ENCODE measurements around the gene CCDC107. TPM values are rescaled to one million over a fixed set of nuclear protein-coding genes. Genes with fewer than 3 reads are reported as not detected.
A peak's percentile ranks its signal among the peaks of the same experiment; 100 is the strongest.

The CCDC107 gene
- polyA plus RNA-seq, 1 donor from 2014 or later: 77.4 TPM

DNA sequence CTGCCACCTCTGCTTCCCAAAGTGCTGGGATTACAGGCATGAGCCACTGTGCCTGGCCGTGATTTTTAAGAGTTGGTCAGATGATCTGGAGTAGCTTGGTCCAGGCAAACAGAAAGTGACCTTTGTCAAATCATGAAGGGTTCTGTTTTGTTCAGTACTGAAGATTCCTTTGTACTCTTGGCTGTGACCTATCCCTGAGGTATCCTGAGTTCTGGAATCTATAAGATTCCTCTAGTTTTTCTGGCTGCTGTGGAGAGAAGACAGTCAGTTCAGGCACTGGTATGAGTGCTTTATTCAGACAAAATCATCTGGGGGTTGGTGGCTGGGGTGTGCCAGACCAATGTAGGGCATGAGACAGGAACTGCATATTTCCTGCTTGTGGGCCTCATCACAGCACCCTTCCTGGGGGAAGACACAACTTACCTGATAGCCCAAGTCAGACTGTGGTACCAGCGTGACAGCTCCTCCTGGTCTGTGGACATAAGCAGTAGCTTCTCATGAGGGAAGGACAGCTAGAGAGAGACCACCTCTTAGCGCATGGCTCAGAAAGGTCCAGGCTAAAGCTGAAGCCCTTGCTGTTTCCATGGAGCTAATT, 3.8 kb downstream of the CCDC107 start:
- H3K36me3 Mint-ChIP-seq: peaks cover 2% of the 10 kb centered on the region
- peak overlapping the region; percentile 87 to 97 (median 94) for H3K27ac Mint-ChIP-seq
- H3K4me1 Mint-ChIP-seq: peaks cover 45 to 64% (median 60%) of the 10 kb centered on the region in 3 donors
- H3K27me3 Mint-ChIP-seq: peaks cover 2% of the 10 kb centered on the region
- H3K4me3 Mint-ChIP-seq: peak overlapping the region; percentile 21 to 89 (median 86)
- H3K9me3 Mint-ChIP-seq: peaks cover 0 to 5% (median 0%) of the 10 kb centered on the region in 3 donors

DNA sequence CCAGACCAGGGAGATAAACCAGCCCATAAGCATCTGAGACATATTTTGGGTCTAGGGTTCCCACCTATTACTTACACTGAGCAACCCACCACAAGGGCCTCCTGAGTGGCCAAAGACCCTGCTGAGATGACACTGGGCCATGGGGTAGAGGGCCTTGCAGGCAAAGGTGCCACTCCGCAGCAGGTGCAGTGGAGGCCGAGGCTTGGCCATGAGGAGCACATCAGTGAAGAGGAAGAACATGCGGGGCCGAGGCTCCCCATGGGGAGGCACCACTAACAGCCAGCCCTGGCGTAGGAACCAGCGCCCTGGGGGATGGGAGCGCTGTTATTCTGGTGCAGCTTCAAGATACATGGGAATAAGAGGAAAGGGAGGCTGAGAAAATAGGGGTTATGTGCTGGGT, 4.3 kb downstream of the CCDC107 start:
- Mint-ChIP-seq H3K27me3 (peaks cover 2% of the 10 kb centered on the region), H3K27ac (peak overlapping the region; percentile 87 to 97 (median 94)), H3K36me3 (peaks cover 2% of the 10 kb centered on the region), H3K4me3 (peak overlapping the region in 3 of 4 donors; percentile 25 to 85 (median 57)), H3K9me3 (peaks cover 0 to 2% (median 0%) of the 10 kb centered on the region in 3 donors), H3K4me1 (peaks cover 39 to 61% (median 56%) of the 10 kb centered on the region in 3 donors)

DNA sequence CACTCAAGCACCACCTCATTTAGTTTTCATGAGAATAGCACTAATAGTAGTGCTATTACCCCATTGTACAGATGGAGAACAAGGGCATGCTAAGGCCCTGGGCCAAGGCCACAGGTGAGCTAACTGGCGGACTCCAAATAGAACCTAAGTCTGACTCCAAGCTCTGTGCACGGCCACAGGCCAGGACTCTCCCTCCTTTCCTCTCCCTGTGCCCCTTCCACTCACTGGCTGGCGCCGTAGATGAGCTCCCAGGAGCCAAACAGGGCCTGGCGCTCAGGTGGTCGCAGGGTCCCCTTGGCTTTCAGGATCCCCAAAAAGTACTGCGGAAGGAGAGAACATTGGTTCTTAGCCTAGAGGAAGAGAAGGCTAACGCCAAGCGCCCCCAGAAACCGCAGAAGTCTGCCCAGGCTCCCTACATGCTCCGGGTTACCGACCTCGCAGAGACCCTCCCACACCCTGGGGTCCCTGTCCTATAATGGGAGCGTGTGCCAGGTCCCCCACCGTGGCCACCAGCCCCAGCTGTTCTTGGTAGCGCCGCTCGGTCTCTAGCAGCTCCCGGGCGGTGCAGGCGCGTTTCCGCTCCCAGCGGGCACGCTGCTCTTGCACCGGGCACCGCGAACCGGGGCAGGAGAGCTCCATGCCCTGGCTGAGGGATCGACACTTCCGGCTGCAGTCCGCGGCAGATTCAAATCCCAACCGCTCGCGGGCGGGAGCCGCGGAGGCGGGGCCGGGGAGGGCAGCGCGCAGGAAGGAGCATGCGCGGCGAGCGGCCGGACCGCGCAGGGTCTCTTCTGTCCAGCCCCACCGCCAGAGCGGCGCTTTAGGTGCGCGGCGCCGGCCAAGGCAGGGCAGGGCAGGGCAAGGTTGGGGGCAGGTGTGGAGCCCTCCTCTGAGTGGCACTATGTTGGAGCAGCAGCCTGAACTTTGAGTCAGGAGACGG, 6.7 kb downstream of the CCDC107 start, which contains the start of gene ARHGEF39:
Gene ARHGEF39, minus strand, starts transcription at position 665 of the 940 bp plus-strand sequence. Its CDS starts 26 bp downstream, at position 639.
- Mint-ChIP-seq H3K9me3 (no peaks in the 10 kb centered on the region), H3K4me3 (peak within 1 kb of the TSS; percentile 77 to 94 (median 88)), H3K4me1 (peaks cover 23 to 48% (median 40%) of the 10 kb centered on the region in 3 donors), H3K27me3 (no peaks in the 10 kb centered on the region), H3K27ac (peak within 1 kb of the TSS; percentile 17 to 73 (median 36)), H3K36me3 (peaks cover 2% of the 10 kb centered on the region)

DNA sequence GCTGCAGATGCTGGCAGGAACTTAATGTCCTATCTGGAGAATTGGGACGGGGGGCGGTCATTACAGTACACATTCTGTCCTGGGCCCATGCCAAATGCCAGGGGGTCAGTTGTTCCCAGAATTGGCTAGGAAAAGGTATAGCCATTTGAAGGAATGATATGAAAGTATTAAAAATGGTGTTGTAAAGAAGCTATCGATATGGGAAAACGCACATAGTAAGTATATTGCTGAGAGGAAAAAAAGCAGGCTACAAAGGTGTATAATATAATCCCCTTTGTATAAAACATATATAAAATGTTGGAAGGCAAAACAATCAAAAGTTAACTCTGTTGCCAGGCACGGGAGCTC, 7.4 kb downstream of the CCDC107 start:
- H3K27ac Mint-ChIP-seq: peak overlapping the region in 2 of 3 donors; percentile 8 to 36
- H3K4me1 Mint-ChIP-seq: peaks cover 23 to 42% (median 34%) of the 10 kb centered on the region in 3 donors
- H3K4me3 Mint-ChIP-seq: peak overlapping the region; percentile 77 to 94 (median 88)
- H3K9me3 Mint-ChIP-seq: no peaks in the 10 kb centered on the region
- H3K36me3 Mint-ChIP-seq: no peaks in the 10 kb centered on the region
- no peaks in the 10 kb centered on the region for H3K27me3 Mint-ChIP-seq

DNA sequence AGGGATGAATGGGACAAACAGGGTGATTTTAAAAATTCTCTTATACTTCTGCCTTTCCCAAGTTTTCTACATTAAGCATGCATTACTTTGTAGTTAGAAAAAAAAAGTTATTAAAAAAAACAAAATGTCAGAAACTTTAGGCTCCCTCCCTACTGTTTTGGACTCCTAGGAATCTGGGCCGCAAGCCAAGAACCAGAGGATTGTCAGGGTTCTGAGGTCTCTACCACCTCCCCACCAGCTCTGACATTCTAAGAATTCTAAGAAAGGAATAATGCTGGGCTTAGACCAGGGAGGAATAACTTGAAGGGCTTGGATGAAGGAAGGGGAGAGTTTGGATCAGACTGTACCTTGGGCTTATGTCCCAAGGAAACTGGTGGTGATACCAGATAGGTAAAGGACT, 8.0 kb downstream of the CCDC107 start:
- no peaks in the 10 kb centered on the region for H3K9me3 Mint-ChIP-seq
- peaks cover 23 to 36% (median 33%) of the 10 kb centered on the region in 3 donors for H3K4me1 Mint-ChIP-seq
- no peaks in the 10 kb centered on the region for H3K36me3 Mint-ChIP-seq
- H3K27me3 Mint-ChIP-seq: no peaks in the 10 kb centered on the region
- H3K27ac Mint-ChIP-seq: no peak overlapping the region
- peak overlapping the region in 3 of 4 donors; percentile 13 to 94 (median 41) for H3K4me3 Mint-ChIP-seq

DNA sequence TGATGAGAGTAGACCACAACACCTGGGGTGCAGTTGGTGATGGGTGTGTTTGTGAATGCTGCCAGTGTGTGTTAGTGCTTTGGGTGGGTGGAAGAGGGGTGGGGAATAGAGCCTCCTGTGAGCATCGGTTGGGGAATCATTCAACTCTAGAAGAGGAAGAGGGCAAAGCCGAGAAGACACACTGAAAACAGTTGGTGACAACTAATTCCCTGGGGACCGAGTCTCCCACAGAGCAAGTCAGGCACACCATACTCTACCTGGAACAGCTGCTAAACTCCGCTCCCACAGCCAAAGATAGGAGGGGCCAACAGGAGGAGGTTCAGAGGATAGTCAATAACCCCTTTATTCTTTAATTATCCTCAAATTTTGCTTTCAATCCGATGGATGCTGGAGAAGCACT, 8.5 kb downstream of the CCDC107 start:
- no peak overlapping the region for H3K27ac Mint-ChIP-seq
- H3K9me3 Mint-ChIP-seq: no peaks in the 10 kb centered on the region
- H3K4me3 Mint-ChIP-seq: peak overlapping the region in 3 of 4 donors; percentile 13 to 56 (median 41)
- H3K27me3 Mint-ChIP-seq: no peaks in the 10 kb centered on the region
- peaks cover 23 to 33% (median 33%) of the 10 kb centered on the region in 3 donors for H3K4me1 Mint-ChIP-seq
- no peaks in the 10 kb centered on the region for H3K36me3 Mint-ChIP-seq

DNA sequence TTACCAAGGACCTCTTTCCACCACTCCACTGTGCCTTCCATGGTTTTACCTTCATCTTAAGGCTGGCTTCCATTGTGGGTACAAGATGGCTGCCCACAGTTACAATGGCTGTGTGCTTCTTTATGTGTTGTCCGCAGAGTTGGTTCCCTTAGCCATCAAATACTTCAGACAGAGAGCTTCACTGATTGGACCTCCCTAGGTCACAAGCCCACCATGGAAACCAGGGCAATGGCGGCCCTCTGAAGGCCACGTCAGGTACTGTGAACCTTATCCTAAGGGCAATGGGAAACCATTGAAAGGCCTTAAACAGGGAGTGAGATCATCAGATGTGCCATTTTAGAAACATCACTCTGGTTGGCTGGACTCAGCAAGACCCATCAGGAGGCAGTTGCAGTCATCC, 9.8 kb downstream of the CCDC107 start:
- Mint-ChIP-seq H3K27me3 (no peaks in the 10 kb centered on the region), H3K4me1 (peaks cover 17 to 19% (median 19%) of the 10 kb centered on the region in 3 donors), H3K9me3 (no peaks in the 10 kb centered on the region), H3K36me3 (no peaks in the 10 kb centered on the region), H3K4me3 (no peak overlapping the region), H3K27ac (no peak overlapping the region)

DNA sequence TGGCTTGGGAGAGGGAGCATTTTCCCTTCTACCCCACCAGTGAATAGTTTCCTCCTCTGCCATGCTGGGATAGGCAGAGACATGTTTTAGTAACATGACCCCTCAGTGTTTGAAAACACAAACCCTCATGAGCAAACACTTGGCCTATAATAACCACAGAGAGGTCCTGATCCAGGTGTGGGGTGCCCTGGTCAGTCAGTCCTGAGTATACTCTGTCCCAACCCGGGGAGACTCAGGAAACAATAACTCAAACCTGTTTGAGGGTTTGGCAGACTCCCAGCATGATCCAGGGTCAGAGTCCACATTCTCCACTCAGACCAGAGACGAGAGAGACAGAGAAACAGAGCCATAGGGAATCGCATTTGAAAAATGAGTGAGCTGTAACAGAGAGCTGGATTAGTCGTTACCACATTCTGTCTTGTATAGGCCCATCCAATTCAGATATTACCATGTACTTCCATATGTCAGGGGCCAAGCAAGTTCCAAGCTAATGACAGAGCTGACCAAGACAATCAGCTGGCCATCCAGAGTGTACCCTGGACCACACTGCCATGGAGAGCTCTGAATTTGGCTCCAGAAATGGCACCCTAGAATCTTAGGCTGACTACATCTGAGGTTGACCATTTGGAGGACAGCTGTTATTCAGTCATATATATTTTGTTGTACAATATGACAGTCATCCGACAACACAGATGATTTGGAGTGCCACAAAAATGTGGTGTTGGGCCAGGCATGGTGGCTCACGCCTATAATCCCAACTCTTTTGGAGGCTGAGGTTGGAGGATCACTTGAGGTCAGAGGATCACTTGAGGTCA, 11.4 kb downstream of the CCDC107 start:
- H3K27me3 Mint-ChIP-seq: peaks cover 1% of the 10 kb centered on the region
- no peak overlapping the region for H3K4me3 Mint-ChIP-seq
- H3K9me3 Mint-ChIP-seq: peaks cover 0 to 1% (median 0%) of the 10 kb centered on the region in 3 donors
- H3K27ac Mint-ChIP-seq: no peak overlapping the region
- H3K4me1 Mint-ChIP-seq: peaks cover 14 to 19% (median 15%) of the 10 kb centered on the region in 3 donors
- no peaks in the 10 kb centered on the region for H3K36me3 Mint-ChIP-seq

DNA sequence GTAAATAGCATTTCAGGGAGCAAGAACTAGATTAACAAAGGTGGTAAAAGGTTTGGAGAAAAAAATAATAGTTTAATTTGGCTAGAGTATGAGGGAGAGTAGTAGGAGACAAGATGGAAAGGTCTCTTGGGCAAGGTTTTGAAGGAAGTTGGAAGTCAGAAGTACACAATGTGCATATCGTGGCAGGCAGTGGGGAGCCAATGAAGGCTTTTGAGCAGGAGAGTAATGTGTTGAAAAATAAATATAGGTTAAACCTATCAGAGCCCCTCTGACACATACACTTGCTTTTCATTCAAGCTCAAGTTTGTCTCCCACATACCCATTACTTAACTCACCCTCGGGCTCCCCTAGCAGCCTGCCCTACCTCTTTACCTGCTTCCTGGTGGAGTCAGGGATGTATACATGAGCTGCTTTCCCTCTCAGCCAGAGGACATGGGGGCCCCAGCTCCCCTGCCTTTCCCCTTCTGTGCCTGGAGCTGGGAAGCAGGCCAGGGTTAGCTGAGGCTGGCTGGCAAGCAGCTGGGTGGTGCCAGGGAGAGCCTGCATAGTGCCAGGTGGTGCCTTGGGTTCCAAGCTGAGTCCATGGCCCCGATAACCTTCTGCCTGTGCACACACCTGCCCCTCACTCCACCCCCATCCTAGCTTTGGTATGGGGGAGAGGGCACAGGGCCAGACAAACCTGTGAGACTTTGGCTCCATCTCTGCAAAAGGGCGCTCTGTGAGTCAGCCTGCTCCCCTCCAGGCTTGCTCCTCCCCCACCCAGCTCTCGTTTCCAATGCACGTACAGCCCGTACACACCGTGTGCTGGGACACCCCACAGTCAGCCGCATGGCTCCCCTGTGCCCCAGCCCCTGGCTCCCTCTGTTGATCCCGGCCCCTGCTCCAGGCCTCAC, 15.3 kb downstream of the CCDC107 start, which contains the start of gene CA9:
Gene CA9, plus strand, starts transcription at position 797 of the 893 bp plus-strand sequence. Its CDS starts 32 bp downstream, at position 829.
- peaks cover 0 to 1% (median 0%) of the 10 kb centered on the region in 3 donors for H3K9me3 Mint-ChIP-seq
- H3K4me3 Mint-ChIP-seq: peak within 1 kb of the TSS in 3 of 4 donors; percentile 6 to 76 (median 33)
- H3K4me1 Mint-ChIP-seq: peaks cover 6 to 7% (median 6%) of the 10 kb centered on the region in 3 donors
- H3K27ac Mint-ChIP-seq: peak within 1 kb of the TSS in 1 of 3 donors; percentile 24
- H3K36me3 Mint-ChIP-seq: peaks cover 3% of the 10 kb centered on the region
- H3K27me3 Mint-ChIP-seq: peaks cover 12% of the 10 kb centered on the region

DNA sequence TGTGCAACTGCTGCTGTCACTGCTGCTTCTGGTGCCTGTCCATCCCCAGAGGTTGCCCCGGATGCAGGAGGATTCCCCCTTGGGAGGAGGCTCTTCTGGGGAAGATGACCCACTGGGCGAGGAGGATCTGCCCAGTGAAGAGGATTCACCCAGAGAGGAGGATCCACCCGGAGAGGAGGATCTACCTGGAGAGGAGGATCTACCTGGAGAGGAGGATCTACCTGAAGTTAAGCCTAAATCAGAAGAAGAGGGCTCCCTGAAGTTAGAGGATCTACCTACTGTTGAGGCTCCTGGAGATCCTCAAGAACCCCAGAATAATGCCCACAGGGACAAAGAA, 15.9 kb downstream of the CCDC107 start:
- H3K36me3 Mint-ChIP-seq: peaks cover 3% of the 10 kb centered on the region
- H3K4me3 Mint-ChIP-seq: no peak overlapping the region
- peaks cover 12% of the 10 kb centered on the region for H3K27me3 Mint-ChIP-seq
- H3K4me1 Mint-ChIP-seq: peaks cover 6 to 7% (median 7%) of the 10 kb centered on the region in 3 donors
- peaks cover 0 to 1% (median 0%) of the 10 kb centered on the region in 3 donors for H3K9me3 Mint-ChIP-seq
- H3K27ac Mint-ChIP-seq: no peak overlapping the region

DNA sequence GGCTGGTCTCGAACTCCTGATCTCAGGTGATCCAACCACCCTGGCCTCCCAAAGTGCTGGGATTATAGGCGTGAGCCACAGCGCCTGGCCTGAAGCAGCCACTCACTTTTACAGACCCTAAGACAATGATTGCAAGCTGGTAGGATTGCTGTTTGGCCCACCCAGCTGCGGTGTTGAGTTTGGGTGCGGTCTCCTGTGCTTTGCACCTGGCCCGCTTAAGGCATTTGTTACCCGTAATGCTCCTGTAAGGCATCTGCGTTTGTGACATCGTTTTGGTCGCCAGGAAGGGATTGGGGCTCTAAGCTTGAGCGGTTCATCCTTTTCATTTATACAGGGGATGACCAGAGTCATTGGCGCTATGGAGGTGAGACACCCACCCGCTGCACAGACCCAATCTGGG, 17.1 kb downstream of the CCDC107 start:
- Mint-ChIP-seq H3K36me3 (peaks cover 4% of the 10 kb centered on the region), H3K4me3 (peak overlapping the region; percentile 22 to 84 (median 78)), H3K27ac (no peak overlapping the region), H3K27me3 (peaks cover 12% of the 10 kb centered on the region), H3K9me3 (peaks cover 0 to 1% (median 0%) of the 10 kb centered on the region in 3 donors), H3K4me1 (peaks cover 11 to 13% (median 13%) of the 10 kb centered on the region in 3 donors)

DNA sequence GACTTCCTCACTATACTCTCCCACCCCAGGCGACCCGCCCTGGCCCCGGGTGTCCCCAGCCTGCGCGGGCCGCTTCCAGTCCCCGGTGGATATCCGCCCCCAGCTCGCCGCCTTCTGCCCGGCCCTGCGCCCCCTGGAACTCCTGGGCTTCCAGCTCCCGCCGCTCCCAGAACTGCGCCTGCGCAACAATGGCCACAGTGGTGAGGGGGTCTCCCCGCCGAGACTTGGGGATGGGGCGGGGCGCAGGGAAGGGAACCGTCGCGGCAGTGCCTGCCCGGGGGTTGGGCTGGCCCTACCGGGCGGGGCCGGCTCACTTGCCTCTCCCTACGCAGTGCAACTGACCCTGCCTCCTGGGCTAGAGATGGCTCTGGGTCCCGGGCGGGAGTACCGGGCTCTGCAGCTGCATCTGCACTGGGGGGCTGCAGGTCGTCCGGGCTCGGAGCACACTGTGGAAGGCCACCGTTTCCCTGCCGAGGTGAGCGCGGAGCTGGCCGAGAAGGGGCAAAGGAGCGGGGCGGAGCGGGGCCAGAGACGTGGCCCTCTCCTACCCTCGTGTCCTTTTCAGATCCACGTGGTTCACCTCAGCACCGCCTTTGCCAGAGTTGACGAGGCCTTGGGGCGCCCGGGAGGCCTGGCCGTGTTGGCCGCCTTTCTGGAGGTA, 17.8 kb downstream of the CCDC107 start:
- H3K4me3 Mint-ChIP-seq: peak overlapping the region; percentile 57 to 84 (median 78)
- H3K27me3 Mint-ChIP-seq: peaks cover 12% of the 10 kb centered on the region
- H3K9me3 Mint-ChIP-seq: peaks cover 0 to 1% (median 0%) of the 10 kb centered on the region in 3 donors
- peaks cover 18 to 20% (median 20%) of the 10 kb centered on the region in 3 donors for H3K4me1 Mint-ChIP-seq
- H3K27ac Mint-ChIP-seq: no peak overlapping the region
- peaks cover 4% of the 10 kb centered on the region for H3K36me3 Mint-ChIP-seq

DNA sequence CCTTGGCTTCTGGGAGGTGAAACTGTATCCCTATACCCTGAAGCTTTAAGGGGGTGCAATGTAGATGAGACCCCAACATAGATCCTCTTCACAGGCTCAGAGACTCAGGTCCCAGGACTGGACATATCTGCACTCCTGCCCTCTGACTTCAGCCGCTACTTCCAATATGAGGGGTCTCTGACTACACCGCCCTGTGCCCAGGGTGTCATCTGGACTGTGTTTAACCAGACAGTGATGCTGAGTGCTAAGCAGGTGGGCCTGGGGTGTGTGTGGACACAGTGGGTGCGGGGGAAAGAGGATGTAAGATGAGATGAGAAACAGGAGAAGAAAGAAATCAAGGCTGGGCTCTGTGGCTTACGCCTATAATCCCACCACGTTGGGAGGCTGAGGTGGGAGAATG, 21.0 kb downstream of the CCDC107 start:
- peak overlapping the region in 2 of 4 donors; percentile 68 to 72 for H3K4me3 Mint-ChIP-seq
- H3K27ac Mint-ChIP-seq: no peak overlapping the region

More for the DNA sequence above, 21.0 kb downstream of the CCDC107 start:
- peaks cover 4% of the 10 kb centered on the region for H3K36me3 Mint-ChIP-seq
- H3K27me3 Mint-ChIP-seq: peaks cover 12% of the 10 kb centered on the region
- H3K9me3 Mint-ChIP-seq: peaks cover 0 to 1% (median 0%) of the 10 kb centered on the region in 3 donors
- H3K4me1 Mint-ChIP-seq: peaks cover 22 to 27% (median 27%) of the 10 kb centered on the region in 3 donors

All from IgD-negative memory B cell (primary cell).